Spleen (tissue), 11 donors: ENCODE measurements around the gene DLG1. TPM values are rescaled to one million over a fixed set of nuclear protein-coding genes. Genes with fewer than 3 reads are reported as not detected.

Experiments
- DNase-seq: peaks from one replicate; pipeline ENCODE4 v3.0.0-alpha.2; 2020
- H3K27ac ChIP-seq, 8 donors: fragments of 200-600 bp; sonication (generic) in 7 of 8; 1 replicate in 4 of 8; 2 replicates in 4 of 8; pipeline versions ENCODE4 v1.5.0 to v1.8.0; 2016 to 2021; ENCODE audit warnings: inconsistent platforms in 4 of 8, mild to moderate bottlenecking in 4 of 8, moderate library complexity in 1 of 8
- H3K27me3 ChIP-seq, 7 donors: fragments of 200-600 bp; sonication (generic) in 6 of 7; replicated peaks in 1 of 7; 1 replicate in 4 of 7; 2 replicates in 3 of 7; pipeline versions ENCODE4 v1.5.0 to v1.8.0; 2016 to 2021; ENCODE audit warnings: inconsistent platforms in 3 of 7, mild to moderate bottlenecking in 1 of 7
- H3K36me3 ChIP-seq, 6 donors: fragments of 200-600 bp; sonication (generic) in 5 of 6; 1 replicate in 4 of 6; 2 replicates in 2 of 6; pipeline versions ENCODE4 v1.5.0 to v1.8.0; 2016 to 2021; ENCODE audit warnings: inconsistent platforms in 2 of 6
- H3K4me1 ChIP-seq, 6 donors: fragments of 200-600 bp; sonication (generic) in 5 of 6; 1 replicate in 3 of 6; 2 replicates in 3 of 6; pipeline versions ENCODE4 v1.5.0 to v1.8.0; 2016 to 2021; ENCODE audit warnings: inconsistent platforms in 3 of 6
- H3K4me3 ChIP-seq, 8 donors: fragments of 200-600 bp; sonication (generic) in 7 of 8; 1 replicate in 4 of 8; 2 replicates in 4 of 8; pipeline versions ENCODE4 v1.5.0 to v1.8.0; 2016 to 2021; ENCODE audit warnings: inconsistent platforms in 4 of 8, mild to moderate bottlenecking in 4 of 8, moderate library complexity in 2 of 8
- H3K9me3 ChIP-seq, 8 donors: fragments of 200-600 bp; sonication (generic) in 7 of 8; 1 replicate in 4 of 8; 2 replicates in 4 of 8; pipeline versions ENCODE4 v1.5.0 to v1.8.0; 2016 to 2021; ENCODE audit warnings: inconsistent platforms in 4 of 8
- CTCF ChIP-seq, 11 experiments: fragments of 200-600 bp in 7 of 11; fragments of 450-650 bp in 4 of 11; sonication (generic) in 4 of 11; IDR thresholded peaks in 8 of 11; conservative IDR thresholded peaks in 3 of 11; 1 replicate in 7 of 11; 2 replicates in 4 of 11; pipeline versions ENCODE4 v1.4.0 to v1.8.0; 2016 to 2021; ENCODE audit warnings: antibody characterized with exemption in 11 of 11, inconsistent platforms in 4 of 11, mild to moderate bottlenecking in 1 of 11
- POLR2A ChIP-seq, 3 donors: fragments of 450-650 bp; IDR thresholded peaks; one replicate each; pipeline ENCODE4 v1.5.1; 2017; ENCODE audit warnings: antibody characterized with exemption in 3 of 3, mild to moderate bottlenecking in 1 of 3
- POLR2AphosphoS5 ChIP-seq, 3 donors: sonication (generic); formaldehyde crosslinking; IDR thresholded peaks; one replicate each; pipeline ENCODE4 v1.5.1; 2017; ENCODE audit warnings: antibody characterized with exemption in 3 of 3
- WGBS, 5 donors: extraction: QIAGEN DNeasy Blood & Tissue Kit in 3 of 5; methylation state at CpG; one replicate each; pipeline versions ENCODE4 v1.1.5 to v1.1.7; 2013 to 2018; 5-methylcytosine and 5-hydroxymethylcytosine counted together
- intact Hi-C: fragments of 100-400 bp; cut with DNase I; formaldehyde crosslinking; loops from one replicate; pipeline ENCODE4 v1.15.0; 2023; ENCODE audit warnings: low total_unique reads
- polyA plus RNA-seq, 3 donors: library from polyadenylated mRNA; stranded (reverse); fragments of 200-250 nt; gene quantifications; one replicate each; pipeline ENCODE4 v1.2.1, GENCODE V29; 2013
- total RNA-seq, 7 donors: library from RNA; depleted of rRNA in 3 of 7; stranded (reverse); fragments of >200 nt in 3 of 7; fragmentation: NEBNext Ultra II Directional in 4 of 7; extraction: Animal tissue kit (Norgen Biotek cat#: 25700) in 4 of 7; gene quantifications; one replicate each; pipeline versions ENCODE4 v1.1.0 to v1.2.1, GENCODE V29; 2016 to 2021
- donor health status: healthy with polysubstance abuse.
- donor health status: DM: no; HTN: no; CAD: no; lungs with moderate emphysema.
- donor health status: DM: no; HTN: no; CAD: no.
- donor health status: Bipolar disorder and iron deficiency.
- donor health status: healthy.
- donor health status: DM: no; HTN: no; CAD: no.
- donor health status: DM: yes; HTN: yes; CAD: no.

DLG1 gene
- total and polyA plus RNA-seq, 10 donors = 11.0 to 92.3 (median 59.1) TPM

DNA sequence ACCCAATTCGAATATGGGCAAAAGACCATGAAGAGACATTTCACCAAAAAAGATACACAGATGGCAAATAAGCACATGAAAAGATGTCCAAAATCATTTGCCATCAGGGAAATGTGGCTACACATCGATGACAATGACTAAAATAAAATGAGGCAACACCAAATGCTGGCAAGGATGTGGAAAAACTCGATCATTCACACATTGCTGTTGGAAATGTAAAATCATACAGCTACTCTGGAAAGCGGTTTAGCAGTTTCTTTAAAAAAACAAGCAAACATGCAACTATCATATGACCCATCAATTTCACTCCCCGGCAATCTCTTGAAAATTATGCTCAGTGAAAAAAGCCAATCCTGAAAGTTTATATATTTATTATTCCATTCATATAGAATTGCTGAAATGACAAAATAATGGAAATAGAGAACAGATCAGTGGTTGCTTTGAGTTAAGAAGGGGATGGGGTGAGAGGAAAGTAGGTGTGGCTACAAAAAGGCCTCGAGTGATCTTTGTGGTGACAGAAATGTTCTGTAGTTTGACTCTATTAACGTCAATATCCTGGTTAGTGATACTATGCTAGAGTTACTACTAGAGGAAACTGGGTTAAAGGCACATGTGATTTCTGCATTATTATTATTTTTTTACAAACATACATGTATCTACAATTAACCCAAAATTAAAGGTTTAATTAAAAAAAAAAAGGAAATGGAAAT is 45.0 kb downstream of the DLG1 start:
- Histone ChIP-seq H3K36me3 (peaks cover 0 to 26% (median 2%) of the 10 kb centered on the region in 6 donors), H3K9me3 (peaks cover 11 to 25% (median 23%) of the 10 kb centered on the region in 8 donors), H3K27me3 (no peaks in the 10 kb centered on the region), H3K4me1 (peaks cover 0 to 36% (median 6%) of the 10 kb centered on the region in 6 donors), H3K27ac (no peak overlapping the region), H3K4me3 (no peak overlapping the region)
- intact Hi-C loops = no loop called here
- WGBS, 5 donors = 75 to 83% (median 78%) methylated on average over 7 of the region's 7 CpGs
- no peak for DNase-seq
- TF ChIP-seq POLR2AphosphoS5 (IDR thresholded peaks at IDR 0.05) (no peak), POLR2A (IDR thresholded peaks at IDR 0.05) (no peak), CTCF (IDR thresholded peaks at IDR 0.05 in 8 of 11, conservative IDR thresholded peaks at IDR 0.05 in 3 of 11) (no peak)

- DNase-seq = no peak
- Histone ChIP-seq H3K4me3 (no peak overlapping the region), H3K36me3 (peaks cover 0 to 37% (median 4%) of the 10 kb centered on the region in 6 donors), H3K9me3 (peaks cover 17 to 50% (median 35%) of the 10 kb centered on the region in 8 donors), H3K4me1 (peaks cover 0 to 21% (median 6%) of the 10 kb centered on the region in 6 donors), H3K27ac (no peak overlapping the region), H3K27me3 (no peaks in the 10 kb centered on the region)
- TF ChIP-seq POLR2AphosphoS5 (IDR thresholded peaks at IDR 0.05) = no peak
- no peak for TF ChIP-seq POLR2A (IDR thresholded peaks at IDR 0.05)
- no peak for TF ChIP-seq CTCF (IDR thresholded peaks at IDR 0.05 in 8 of 11, conservative IDR thresholded peaks at IDR 0.05 in 3 of 11)
- 73 to 99% (median 85%) methylated on average over 4 of the region's 4 CpGs for WGBS, 5 donors
- intact Hi-C loops = no loop called here
Measured at GRCh38 chr3:197249542-197249941, 48.9 kb downstream of the DLG1 start.

DNA sequence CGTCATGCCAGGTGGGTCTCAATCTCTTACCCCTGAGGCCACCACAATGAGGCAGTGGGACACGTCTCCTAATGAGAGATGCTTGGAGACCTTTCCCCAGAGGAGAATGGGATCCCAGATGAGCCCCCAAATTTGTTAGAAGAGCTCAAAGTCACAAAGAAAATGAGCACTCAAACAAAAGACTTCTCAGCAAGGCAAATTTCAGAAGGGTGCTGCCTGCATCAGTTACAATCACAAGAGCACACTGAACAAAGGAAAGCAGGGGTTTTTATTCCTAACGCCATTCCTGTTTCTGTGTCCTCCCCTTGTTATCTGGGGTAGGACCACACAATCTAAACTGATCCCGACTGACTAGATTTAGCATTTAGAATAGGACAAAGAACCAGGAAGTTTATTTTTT is 50.1 kb downstream of the DLG1 start:
- H3K27ac ChIP-seq = no peak overlapping the region
- H3K9me3 ChIP-seq = peaks cover 20 to 62% (median 46%) of the 10 kb centered on the region in 8 donors
- WGBS, 5 donors = 95 to 100% (median 98%) methylated on average over 4 of the region's 4 CpGs
- intact Hi-C loops = no loop called here
- no peaks in the 10 kb centered on the region for H3K27me3 ChIP-seq
- DNase-seq = no peak
- TF ChIP-seq POLR2A (IDR thresholded peaks at IDR 0.05) (no peak), POLR2AphosphoS5 (IDR thresholded peaks at IDR 0.05) (no peak)
- peaks cover 0 to 49% (median 11%) of the 10 kb centered on the region in 6 donors for H3K36me3 ChIP-seq
- no peak overlapping the region for H3K4me3 ChIP-seq
- H3K4me1 ChIP-seq = peaks cover 0 to 9% (median 0%) of the 10 kb centered on the region in 6 donors

DNA sequence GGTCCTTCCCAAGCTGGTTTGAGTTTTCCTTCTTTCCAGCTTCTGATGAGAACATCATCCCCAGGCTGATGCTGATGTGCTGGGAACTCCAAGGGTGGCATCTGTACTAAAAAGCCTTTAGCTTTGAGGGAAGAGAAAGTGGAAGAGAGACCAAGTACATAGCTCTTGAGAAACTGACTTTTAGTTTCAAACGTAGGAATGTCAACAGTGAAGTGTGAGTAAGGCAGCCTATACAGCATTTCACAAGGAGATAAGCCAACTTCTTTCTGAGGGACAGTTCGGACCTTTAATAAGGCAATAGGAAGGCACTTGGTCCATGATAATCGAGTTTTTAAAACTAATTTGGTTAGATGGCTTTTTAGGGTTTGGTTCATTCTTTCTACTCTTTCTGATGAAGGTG is 53.7 kb downstream of the DLG1 start:
- intact Hi-C loops = no loop called here
- no peak overlapping the region for H3K4me3 ChIP-seq
- H3K27ac ChIP-seq = no peak overlapping the region
- TF ChIP-seq POLR2AphosphoS5 (IDR thresholded peaks at IDR 0.05) = no peak
- no peak for TF ChIP-seq CTCF (IDR thresholded peaks at IDR 0.05 in 8 of 11, conservative IDR thresholded peaks at IDR 0.05 in 3 of 11)
- TF ChIP-seq POLR2A (IDR thresholded peaks at IDR 0.05) = no peak
- H3K36me3 ChIP-seq = peaks cover 0 to 45% (median 11%) of the 10 kb centered on the region in 6 donors
- H3K9me3 ChIP-seq = peaks cover 34 to 78% (median 62%) of the 10 kb centered on the region in 8 donors
- DNase-seq = no peak
- no peaks in the 10 kb centered on the region for H3K27me3 ChIP-seq
- H3K4me1 ChIP-seq = peaks cover 0 to 4% (median 0%) of the 10 kb centered on the region in 6 donors
- 89 to 97% (median 92%) methylated on average over 3 of the region's 3 CpGs for WGBS, 5 donors
